Liver (tissue), 3 donors: ENCODE data around the gene GUCY1A1.

Source experiments
- ATF3 ChIP-seq: IDR thresholded peaks from 2 replicates; pipeline ENCODE4 v1.6.1; 2016; ENCODE audit warnings: antibody characterized with exemption
- CTCF ChIP-seq: fragments of 150-350 bp; IDR thresholded peaks from 2 replicates; pipeline ENCODE4 v1.5.1; 2017; ENCODE audit warnings: improper control_type of control experiment, low read depth, low read length; ENCODE audit not compliant: missing input control
- GABPA ChIP-seq, 2 donors: IDR thresholded peaks in 1 of 2; conservative IDR thresholded peaks in 1 of 2; 2 replicates each; pipeline ENCODE4 v1.6.1; 2016; ENCODE audit warnings: antibody characterized with exemption in 2 of 2, mild to moderate bottlenecking in 1 of 2, moderate library complexity in 1 of 2
- MAX ChIP-seq: IDR thresholded peaks from 2 replicates; pipeline ENCODE4 v1.6.1; 2016; ENCODE audit warnings: antibody characterized with exemption
- NR2F2 ChIP-seq: IDR thresholded peaks from 2 replicates; pipeline ENCODE4 v1.6.1; 2016; ENCODE audit warnings: antibody characterized with exemption
- RAD21 ChIP-seq, 2 donors: IDR thresholded peaks; 2 replicates each; pipeline ENCODE4 v1.6.1; 2016; ENCODE audit warnings: antibody characterized with exemption in 2 of 2, mild to moderate bottlenecking in 2 of 2
- SP1 ChIP-seq: IDR thresholded peaks from 2 replicates; pipeline ENCODE4 v1.6.1; 2018; ENCODE audit warnings: antibody characterized with exemption, mild to moderate bottlenecking
- ZBTB33 ChIP-seq: IDR thresholded peaks from 2 replicates; pipeline ENCODE4 v1.6.1; 2016; ENCODE audit warnings: antibody characterized with exemption
- donor health status: healthy.
- donor health status: healthy.

- no peak for TF ChIP-seq CTCF
- no peak for TF ChIP-seq MAX
- TF ChIP-seq GABPA (IDR thresholded peaks at IDR 0.05 in 1 of 2, conservative IDR thresholded peaks at IDR 0.05 in 1 of 2) = no peak
- TF ChIP-seq SP1 = no peak
- TF ChIP-seq NR2F2 = no peak
- no peak for TF ChIP-seq RAD21 (IDR thresholded peaks at IDR 0.05)
- TF ChIP-seq ATF3 = no peak
- TF ChIP-seq ZBTB33 = no peak
Measured at GRCh38 chr4:155713911-155714310, 47.3 kb downstream of the GUCY1A1 start.
